GM12878 (cell line): Measurements from ENCODE around the gene ATL3. TPM values are rescaled to one million over a fixed set of nuclear protein-coding genes. Genes with fewer than 3 reads are reported as not detected.

Source experiments
- ATAC-seq: fragments of 200-7000 bp; cut with Tn5 transposase; 3 replicates; pipeline ENCODE4 v1.9.1; 2020; ENCODE audit warnings: mild to moderate bottlenecking, moderate library complexity
- BruUV-seq: library from RNA; stranded (reverse); fragments of 400-500 nt; replicated peaks from 2 replicates; lab custom pipeline; 2021; lab: Mats Ljungman, UMichigan
- CTCF ChIA-PET: fragments of 300-600 bp; sonication (Branson Sonifier 250); formaldehyde crosslinking; extraction: SDS; loops from one replicate; lab custom pipeline; 2021; ENCODE audit warnings: inconsistent platforms; lab: Yijun Ruan, JAX
- POLR2A ChIA-PET: fragments of 350-600 bp; formaldehyde crosslinking; extraction: SDS; loops from one replicate; lab custom pipeline; 2021; ENCODE audit warnings: inconsistent platforms; lab: Charles Lee
- RAD21 ChIA-PET: fragments of 300-600 bp; sonication (Branson Sonifier 250); formaldehyde crosslinking; loops from one replicate; lab custom pipeline; 2023; ENCODE audit warnings: antibody characterized with exemption; ENCODE audit not compliant: unreplicated experiment; lab: Charles Lee
- SMC1A ChIA-PET: fragments of 300-600 bp; sonication (Branson Sonifier 250); formaldehyde crosslinking; loops from one replicate; lab custom pipeline; 2023; ENCODE audit not compliant: unreplicated experiment, uncharacterized antibody; lab: Charles Lee
- DNase-seq: peaks from one replicate; pipeline ENCODE4 v3.0.0-alpha.2; 2011; ENCODE audit warnings: low read depth, low spot score
- FAIRE-seq: peaks from 3 replicates; lab custom pipeline; 2011; peaks lifted over from hg19 to GRCh38; lab: Jason Lieb, UNC
- H2AFZ ChIP-seq: 2 replicates; pipeline ENCODE4 v1.6.0; 2011; ENCODE audit warnings: low read depth, low read length, control low read depth; ENCODE audit not compliant: control insufficient read depth
- H3K27ac ChIP-seq: 2 replicates; pipeline ENCODE4 v1.5.1; 2011; ENCODE audit warnings: control low read depth; ENCODE audit not compliant: control insufficient read depth, insufficient read depth
- H3K27me3 ChIP-seq, 2 experiments: replicated peaks in 1 of 2; 2 replicates each; pipeline versions ENCODE4 v1.6.0 to v1.6.1; 2011; ENCODE audit warnings: low read length in 1 of 2; ENCODE audit not compliant: control insufficient read depth in 2 of 2, insufficient read depth in 2 of 2
- H3K36me3 ChIP-seq, 2 experiments: 2 replicates each; pipeline ENCODE4 v1.5.1; 2011; ENCODE audit warnings: low read length in 1 of 2; ENCODE audit not compliant: control insufficient read depth in 2 of 2, insufficient read depth in 2 of 2
- H3K4me1 ChIP-seq: 2 replicates; pipeline ENCODE4 v1.6.1; 2011; ENCODE audit warnings: mild to moderate bottlenecking, low read length, moderate library complexity, mixed read lengths; ENCODE audit not compliant: control insufficient read depth, insufficient read depth
- H3K4me2 ChIP-seq: 2 replicates; pipeline ENCODE4 v1.6.0; 2011; ENCODE audit warnings: control low read depth; ENCODE audit not compliant: control insufficient read depth, insufficient read depth
- H3K4me3 ChIP-seq: fragments of 200-600 bp; sonication (generic); 2 replicates; pipeline ENCODE4 v1.5.1; 2016
- H3K79me2 ChIP-seq: 2 replicates; pipeline ENCODE4 v1.6.0; 2011; ENCODE audit warnings: low read length; ENCODE audit not compliant: control insufficient read depth, insufficient read depth
- H3K9ac ChIP-seq: 2 replicates; pipeline ENCODE4 v1.8.0; 2011; ENCODE audit warnings: low read length, control low read depth, mixed read lengths; ENCODE audit not compliant: control insufficient read depth, insufficient read depth
- H3K9me3 ChIP-seq: replicated peaks from 3 replicates; pipeline ENCODE4 v1.5.1; 2011; ENCODE audit warnings: mild to moderate bottlenecking, low read length; ENCODE audit not compliant: control insufficient read depth, insufficient read depth
- H4K20me1 ChIP-seq: 2 replicates; pipeline ENCODE4 v1.6.0; 2011; ENCODE audit not compliant: control insufficient read depth, insufficient read depth
- DPF2 ChIP-seq: fragments of 450-650 bp; IDR thresholded peaks from 2 replicates; pipeline ENCODE4 v1.6.1; 2017; ENCODE audit warnings: mild to moderate bottlenecking
- FOS ChIP-seq: IDR thresholded peaks from 3 replicates; pipeline ENCODE4 v1.6.1; 2011; ENCODE audit warnings: borderline replicate concordance; ENCODE audit not compliant: insufficient read length; ENCODE audit errors: extremely low read depth
- FOXM1 ChIP-seq: IDR thresholded peaks from 2 replicates; pipeline ENCODE4 v1.6.1; 2012; ENCODE audit warnings: low read depth, mild to moderate bottlenecking, inconsistent platforms, low read length, moderate library complexity
- PAX5 ChIP-seq: IDR thresholded peaks from 2 replicates; pipeline ENCODE4 v1.6.1; 2011; ENCODE audit warnings: low read depth, low read length, borderline replicate concordance
- POU2F2 ChIP-seq: IDR thresholded peaks from 3 replicates; pipeline ENCODE4 v1.6.1; 2011; ENCODE audit warnings: low read depth, mild to moderate bottlenecking, low read length, borderline replicate concordance
- SIN3A ChIP-seq: IDR thresholded peaks from 2 replicates; pipeline ENCODE4 v1.6.1; 2012; ENCODE audit warnings: low read depth, low read length, improper control_type of control experiment
- SKIL ChIP-seq: fragments of 450-650 bp; IDR thresholded peaks from 2 replicates; pipeline ENCODE4 v1.6.1; 2017; ENCODE audit warnings: mild to moderate bottlenecking, low read depth, inconsistent platforms; ENCODE audit not compliant: poor library complexity, severe bottlenecking
- SRF ChIP-seq, 2 experiments: IDR thresholded peaks; 2 replicates each; pipeline ENCODE4 v1.6.1; 2011; ENCODE audit warnings: low read depth in 2 of 2, low read length in 2 of 2, mild to moderate bottlenecking in 1 of 2, moderate library complexity in 1 of 2
- SUPT20H ChIP-seq: IDR thresholded peaks from 2 replicates; pipeline ENCODE4 v1.6.1; 2011; ENCODE audit warnings: low read depth, mild to moderate bottlenecking, low read length, moderate library complexity, borderline replicate concordance; ENCODE audit not compliant: control insufficient read depth
- ZBED1 ChIP-seq: IDR thresholded peaks from 2 replicates; pipeline ENCODE4 v1.6.1; 2016; ENCODE audit warnings: borderline replicate concordance
- WGBS: methylation state at CpG from one replicate; pipeline ENCODE4 v1.1.6; 2016; ENCODE audit warnings: low lambda C conversion rate; ENCODE audit not compliant: insufficient replicate concordance, insufficient coverage; ENCODE audit errors: missing lambda C conversion rate; 5-methylcytosine and 5-hydroxymethylcytosine counted together
- in situ Hi-C: fragments of 300-500 bp; cut with MboI; formaldehyde crosslinking; loops from 9 replicates; pipeline ENCODE4 v1.14.3; 2018; ENCODE audit warnings: mixed read lengths
- intact Hi-C: fragments of 100-400 bp; cut with micrococcal nuclease; formaldehyde crosslinking; loops from one replicate; pipeline ENCODE4 v1.14.2; 2022; ENCODE audit not compliant: unreplicated experiment
- polyA plus RNA-seq, 11 experiments: library from polyadenylated mRNA; depleted of rRNA in 4 of 11; unstranded in 6 of 11; stranded (reverse) in 5 of 11; fragments of >200 nt; fragmentation: Nextera tagmentation in 4 of 11; fragmentation: Illumina TruSeq in 1 of 11; extraction: Ambion mirVana in 4 of 11; extraction: Trizol in 1 of 11; gene quantifications; 1 replicate in 1 of 11; 2 replicates in 10 of 11; pipeline versions ENCODE4 v1.2.1 to v1.2.3, GENCODE V29; 2011 to 2016; ENCODE audit warnings: inconsistent platforms in 2 of 11, missing spikeins in 2 of 11, low read depth in 1 of 11
- total RNA-seq, 4 experiments: library from RNA; depleted of rRNA in 3 of 4; stranded (reverse); fragments of >200 nt in 3 of 4; fragmentation: Illumina TruSeq in 1 of 4; extraction: Trizol in 1 of 4; gene quantifications; 2 replicates each; pipeline versions ENCODE4 v1.2.1 to v1.2.3, GENCODE V29; 2013 to 2021
- TF ChIP-seq, protein P1 (sequence below): fragments of 450-650 bp; IDR thresholded peaks from 2 replicates; pipeline ENCODE4 v1.6.1; 2016; ENCODE audit warnings: mild to moderate bottlenecking, moderate library complexity, borderline replicate concordance

The ATL3 gene
- total and polyA plus RNA-seq, 10 of the 15 experiments (the other 5 are each of a cell fraction or from before 2014, with no cell fraction given), result 12.0 to 36.0 (median 21.5) TPM

DNA sequence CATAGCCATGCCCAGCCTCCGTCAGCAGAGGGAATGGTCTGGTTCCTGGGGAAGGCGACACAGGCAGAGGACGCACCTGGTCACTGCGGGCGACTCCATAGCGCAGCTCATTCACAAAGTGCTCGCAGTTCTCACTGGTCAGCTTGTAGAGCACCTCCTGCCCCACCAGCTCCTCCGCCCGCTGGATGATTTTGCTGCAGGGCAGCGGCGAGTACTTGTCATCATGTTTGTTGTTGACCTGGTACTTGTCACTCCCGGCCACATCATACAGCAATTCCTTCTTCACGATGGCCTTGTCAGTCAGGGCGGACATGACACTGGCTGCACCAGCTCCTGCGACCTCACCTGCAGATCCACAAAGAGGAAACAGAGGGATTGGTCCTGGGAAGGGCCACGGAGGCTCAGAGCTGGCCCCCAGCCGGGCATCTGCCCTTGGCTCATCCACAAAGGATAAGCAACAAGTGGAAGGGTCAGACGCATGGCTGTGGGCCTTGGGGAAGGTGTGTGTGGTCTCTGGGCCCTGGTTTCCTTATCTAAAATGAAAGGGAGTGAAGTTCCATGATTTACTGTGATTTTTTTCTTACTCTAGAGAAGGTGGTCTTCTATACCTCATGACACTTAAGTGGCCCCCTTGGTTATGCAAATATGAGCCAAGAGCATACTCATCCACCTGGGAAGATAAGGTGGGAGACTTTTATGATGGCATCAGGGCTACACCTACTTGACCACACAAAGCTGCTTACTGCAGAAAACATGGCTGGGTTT is 81.0 kb downstream of the ATL3 start:
- no peak for ATAC-seq
- no peak for FAIRE-seq
- CTCF ChIA-PET, result no interaction called here

More for the DNA sequence above, 81.0 kb downstream of the ATL3 start:
- ChIA-PET POLR2A (no interaction called here), RAD21 (no interaction called here), SMC1A (interaction anchor here (0.7 to 1.2 kb wide), 2 partner anchors 54 to 111 kb away, joined by 3 to 4 read pairs; partner anchors contain the start of gene PLAAT4)
- Histone ChIP-seq H4K20me1 (no peaks in the 10 kb centered on the region), H3K79me2 (no peaks in the 10 kb centered on the region), H3K4me1 (no peaks in the 10 kb centered on the region), H3K27me3 (no peaks in the 10 kb centered on the region), H3K4me3 (no peak overlapping the region), H3K9ac (no peak overlapping the region), H3K4me2 (no peak overlapping the region), H3K27ac (no peak overlapping the region), H3K9me3 (no peaks in the 10 kb centered on the region), H2AFZ (no peak overlapping the region), H3K36me3 (no peaks in the 10 kb centered on the region; a peak in 1 of 4 replicates)
- 55% methylated on average over 18 of the region's 18 CpGs for WGBS
- TF ChIP-seq FOS (no peak), DPF2 (no peak), SUPT20H (no peak), SIN3A (no peak), POU2F2 (no peak), ZBED1 (no peak), SKIL (no peak), FOXM1 (no peak), PAX5 (no peak), SRF (IDR thresholded peaks at IDR 0.05; ENCODE audit: low read depth in 2 of 2, low read length in 2 of 2) (no peak)
- TF ChIP-seq, protein P1, sequence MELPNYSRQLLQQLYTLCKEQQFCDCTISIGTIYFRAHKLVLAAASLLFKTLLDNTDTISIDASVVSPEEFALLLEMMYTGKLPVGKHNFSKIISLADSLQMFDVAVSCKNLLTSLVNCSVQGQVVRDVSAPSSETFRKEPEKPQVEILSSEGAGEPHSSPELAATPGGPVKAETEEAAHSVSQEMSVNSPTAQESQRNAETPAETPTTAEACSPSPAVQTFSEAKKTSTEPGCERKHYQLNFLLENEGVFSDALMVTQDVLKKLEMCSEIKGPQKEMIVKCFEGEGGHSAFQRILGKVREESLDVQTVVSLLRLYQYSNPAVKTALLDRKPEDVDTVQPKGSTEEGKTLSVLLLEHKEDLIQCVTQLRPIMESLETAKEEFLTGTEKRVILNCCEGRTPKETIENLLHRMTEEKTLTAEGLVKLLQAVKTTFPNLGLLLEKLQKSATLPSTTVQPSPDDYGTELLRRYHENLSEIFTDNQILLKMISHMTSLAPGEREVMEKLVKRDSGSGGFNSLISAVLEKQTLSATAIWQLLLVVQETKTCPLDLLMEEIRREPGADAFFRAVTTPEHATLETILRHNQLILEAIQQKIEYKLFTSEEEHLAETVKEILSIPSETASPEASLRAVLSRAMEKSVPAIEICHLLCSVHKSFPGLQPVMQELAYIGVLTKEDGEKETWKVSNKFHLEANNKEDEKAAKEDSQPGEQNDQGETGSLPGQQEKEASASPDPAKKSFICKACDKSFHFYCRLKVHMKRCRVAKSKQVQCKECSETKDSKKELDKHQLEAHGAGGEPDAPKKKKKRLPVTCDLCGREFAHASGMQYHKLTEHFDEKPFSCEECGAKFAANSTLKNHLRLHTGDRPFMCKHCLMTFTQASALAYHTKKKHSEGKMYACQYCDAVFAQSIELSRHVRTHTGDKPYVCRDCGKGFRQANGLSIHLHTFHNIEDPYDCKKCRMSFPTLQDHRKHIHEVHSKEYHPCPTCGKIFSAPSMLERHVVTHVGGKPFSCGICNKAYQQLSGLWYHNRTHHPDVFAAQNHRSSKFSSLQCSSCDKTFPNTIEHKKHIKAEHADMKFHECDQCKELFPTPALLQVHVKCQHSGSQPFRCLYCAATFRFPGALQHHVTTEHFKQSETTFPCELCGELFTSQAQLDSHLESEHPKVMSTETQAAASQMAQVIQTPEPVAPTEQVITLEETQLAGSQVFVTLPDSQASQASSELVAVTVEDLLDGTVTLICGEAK, result no peak
- intact Hi-C loops, result loop anchor here (5.0 kb wide), 1 partner anchor 147 kb away; no protein-coding TSS in a partner anchor
- DNase-seq, result no peak
- BruUV-seq, result no TSS peak
- in situ Hi-C loops, result no loop called here
